Measurements from ENCODE around the gene PTDSS2. TPM values are rescaled to one million over a fixed set of nuclear protein-coding genes. Genes with fewer than 3 reads are reported as not detected.

Gene PTDSS2
- total and polyA plus RNA-seq, 9 of the 15 experiments (the other 6 are each of a cell fraction or from before 2014, with no cell fraction given), result 0.45 to 53.9 (median 17.2) TPM

- TF ChIP-seq THAP12 (CRISPR knock-in tag; IDR thresholded peaks at IDR 0.05) (peak; percentile 60), ZNF551 (CRISPR knock-in tag; IDR thresholded peaks at IDR 0.05) (no peak), RFX1 (IDR thresholded peaks at IDR 0.05) (no peak), MBD2 (IDR thresholded peaks at IDR 0.05; ENCODE audit: borderline replicate concordance, low read depth) (no peak), ZNF140 (CRISPR knock-in tag; IDR thresholded peaks at IDR 0.05) (peak; percentile 90), MTF1 (CRISPR knock-in tag; IDR thresholded peaks at IDR 0.05; ENCODE audit: borderline replicate concordance) (peak; percentile 95), RNF219 (CRISPR knock-in tag; IDR thresholded peaks at IDR 0.05) (no peak), MYC (IDR thresholded peaks at IDR 0.05; ENCODE audit: low read depth, low read length) (no peak), MYC (CRISPR knock-in tag; IDR thresholded peaks at IDR 0.05; ENCODE audit: borderline replicate concordance, low read depth) (peak; percentile 46; the same call in 1 of the 2 replicates), TCF15 (CRISPR knock-in tag; IDR thresholded peaks at IDR 0.05) (peak; percentile 80), NFIX (CRISPR knock-in tag; IDR thresholded peaks at IDR 0.05; ENCODE audit: low read depth) (peak; percentile 65), ZNF785 (CRISPR knock-in tag; IDR thresholded peaks at IDR 0.05) (0 out of 2 replicates have a peak, but pooled peaks have one; percentile 8), ZBTB40 (IDR thresholded peaks at IDR 0.05) (no peak), ZBTB40 (CRISPR knock-in tag; IDR thresholded peaks at IDR 0.05) (no peak)
Observed at GRCh38 chr11:474914-475506, 24.9 kb downstream of the PTDSS2 start (continued).
